GM19468 (cell line): Measurements from ENCODE around the gene MRPS35.

ENCODE experiments used
- ATAC-seq: cut with Tn5 transposase; IDR thresholded peaks from one replicate; pipeline ENCODE4 v1.9.1; 2021; ENCODE audit warnings: mild to moderate bottlenecking, moderate library complexity, moderate number of reproducible peaks; ENCODE audit not compliant: unreplicated experiment; ENCODE audit errors: extremely low read depth

MRPS35 gene

DNA sequence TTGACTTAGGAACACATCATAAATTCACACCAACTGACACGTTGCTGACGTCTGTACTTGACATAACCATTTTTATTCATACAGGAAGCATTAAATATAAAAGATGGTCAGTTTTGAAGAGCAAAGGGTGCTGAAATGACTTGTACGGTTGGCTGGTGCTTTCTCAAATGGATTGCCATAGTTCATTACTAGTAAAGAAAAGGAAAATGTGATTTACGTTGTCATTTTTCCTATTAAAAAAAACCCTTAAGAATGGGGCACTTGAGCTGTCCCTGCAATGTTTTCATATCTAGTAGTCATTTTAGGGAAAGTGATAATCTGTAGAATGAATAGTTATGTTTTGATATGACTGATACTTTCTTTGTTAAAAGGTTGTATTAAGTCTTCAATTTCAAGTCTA is 91.9 kb downstream of the MRPS35 start:
- ATAC-seq: no peak

DNA sequence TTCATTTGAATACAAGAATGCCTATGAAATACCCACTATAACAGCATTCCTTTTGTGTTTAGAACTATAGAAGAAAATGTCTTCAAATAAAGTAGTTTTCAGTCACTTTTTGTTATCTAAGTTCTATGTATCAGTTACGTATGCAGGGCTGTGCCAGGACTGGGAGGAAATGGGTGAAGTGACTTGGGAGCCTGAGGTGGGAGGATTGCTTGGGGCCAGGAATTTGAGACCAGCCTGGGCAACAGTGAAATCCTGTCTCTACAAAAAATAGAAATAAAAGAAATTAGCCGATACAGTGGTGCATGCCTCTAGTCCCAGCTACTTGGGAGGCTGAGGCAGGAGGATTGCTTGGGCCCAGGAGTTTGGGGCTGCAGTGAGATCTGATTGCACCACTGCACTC is 92.3 kb downstream of the MRPS35 start:
- no peak for ATAC-seq

GRCh38 chr12:27805238-27805637 is 94.6 kb downstream of the MRPS35 start:
- ATAC-seq: no peak
